Coronary artery (tissue), 2 donors: ENCODE measurements around the gene PELI1.

ENCODE experiments used
- DNase-seq: peaks from one replicate; pipeline ENCODE4 v3.0.0-alpha.2; 2017; ENCODE audit warnings: low spot score
- H3K27ac ChIP-seq, 2 donors: fragments of 200-600 bp; sonication (generic); one replicate each; pipeline ENCODE4 v1.5.1; 2016 to 2019
- H3K4me3 ChIP-seq: fragments of 200-600 bp; sonication (generic); 2 replicates; pipeline ENCODE4 v1.5.1; 2016; ENCODE audit warnings: mild to moderate bottlenecking, moderate library complexity
- TF ChIP-seq, protein P1 (sequence below): fragments of 200-600 bp; sonication (generic); IDR thresholded peaks from one replicate; pipeline ENCODE4 v1.5.1; 2019; ENCODE audit warnings: antibody characterized with exemption

Gene PELI1

DNA sequence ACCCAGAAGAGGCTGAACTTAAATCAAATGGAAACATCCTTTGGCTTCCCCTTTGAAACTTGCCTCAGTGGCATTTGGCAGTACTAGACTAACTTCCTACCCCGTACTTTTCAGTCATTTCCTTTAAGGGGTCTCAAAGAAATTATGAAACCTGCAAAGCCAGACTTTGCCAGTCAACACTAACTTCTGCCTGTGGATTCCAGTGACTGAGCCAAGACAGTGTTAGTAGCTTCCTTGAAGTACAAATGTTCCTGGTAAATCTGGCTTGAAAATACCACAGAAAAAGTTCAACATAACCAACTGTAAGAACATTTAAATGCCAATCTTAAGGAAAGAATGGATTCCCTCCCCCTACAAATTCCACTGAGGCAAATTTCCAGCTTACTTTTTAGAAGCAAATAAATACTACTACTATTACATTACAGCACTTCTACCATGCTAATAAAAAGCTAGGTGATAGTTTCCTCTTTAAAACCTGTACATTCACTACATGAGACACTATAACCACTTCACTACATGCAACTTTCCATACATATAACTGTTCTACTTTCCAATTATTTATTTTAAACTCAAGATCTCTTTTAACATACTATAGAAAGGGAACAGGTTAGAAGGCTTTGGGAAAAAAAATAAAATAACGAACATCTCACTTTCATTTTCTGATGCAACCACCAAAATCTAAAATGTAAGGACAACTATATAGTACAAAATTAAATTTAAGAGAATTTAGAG, 2.4 kb downstream of the PELI1 start:
- Histone ChIP-seq H3K27ac (peak overlapping the region; percentile 64 to 99), H3K4me3 (peak overlapping the region; percentile 97)
- TF ChIP-seq, protein P1, sequence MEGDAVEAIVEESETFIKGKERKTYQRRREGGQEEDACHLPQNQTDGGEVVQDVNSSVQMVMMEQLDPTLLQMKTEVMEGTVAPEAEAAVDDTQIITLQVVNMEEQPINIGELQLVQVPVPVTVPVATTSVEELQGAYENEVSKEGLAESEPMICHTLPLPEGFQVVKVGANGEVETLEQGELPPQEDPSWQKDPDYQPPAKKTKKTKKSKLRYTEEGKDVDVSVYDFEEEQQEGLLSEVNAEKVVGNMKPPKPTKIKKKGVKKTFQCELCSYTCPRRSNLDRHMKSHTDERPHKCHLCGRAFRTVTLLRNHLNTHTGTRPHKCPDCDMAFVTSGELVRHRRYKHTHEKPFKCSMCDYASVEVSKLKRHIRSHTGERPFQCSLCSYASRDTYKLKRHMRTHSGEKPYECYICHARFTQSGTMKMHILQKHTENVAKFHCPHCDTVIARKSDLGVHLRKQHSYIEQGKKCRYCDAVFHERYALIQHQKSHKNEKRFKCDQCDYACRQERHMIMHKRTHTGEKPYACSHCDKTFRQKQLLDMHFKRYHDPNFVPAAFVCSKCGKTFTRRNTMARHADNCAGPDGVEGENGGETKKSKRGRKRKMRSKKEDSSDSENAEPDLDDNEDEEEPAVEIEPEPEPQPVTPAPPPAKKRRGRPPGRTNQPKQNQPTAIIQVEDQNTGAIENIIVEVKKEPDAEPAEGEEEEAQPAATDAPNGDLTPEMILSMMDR: no peak
- DNase-seq: no peak

DNA sequence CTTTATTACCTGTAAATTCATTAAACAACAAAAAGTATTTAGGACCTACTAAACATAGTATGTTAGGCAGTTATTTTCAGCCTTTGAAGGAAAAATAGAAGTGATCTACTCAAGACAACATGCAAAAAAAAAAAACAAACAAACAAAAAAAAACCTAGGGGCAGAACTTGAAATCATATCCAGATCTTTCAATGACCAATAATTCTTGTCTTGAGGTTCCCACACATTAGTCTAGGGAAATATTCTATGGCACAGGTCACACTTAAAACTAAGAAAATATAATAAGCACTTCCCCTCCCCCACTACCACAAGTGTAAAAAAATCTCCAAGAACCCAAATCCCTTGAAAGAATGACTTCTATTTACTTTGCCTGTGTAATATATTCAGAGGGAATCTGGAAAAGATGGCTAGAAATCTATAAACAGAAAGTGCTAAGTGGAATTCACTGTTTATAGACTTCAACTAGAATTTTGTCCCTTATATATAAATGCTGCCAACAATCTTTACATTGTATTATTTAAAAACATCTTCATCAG, 3.5 kb downstream of the PELI1 start:
- DNase-seq: no peak
- H3K27ac ChIP-seq: peak overlapping the region; percentile 34 to 99
- TF ChIP-seq, protein P1: no peak
- H3K4me3 ChIP-seq: no peak overlapping the region

DNA sequence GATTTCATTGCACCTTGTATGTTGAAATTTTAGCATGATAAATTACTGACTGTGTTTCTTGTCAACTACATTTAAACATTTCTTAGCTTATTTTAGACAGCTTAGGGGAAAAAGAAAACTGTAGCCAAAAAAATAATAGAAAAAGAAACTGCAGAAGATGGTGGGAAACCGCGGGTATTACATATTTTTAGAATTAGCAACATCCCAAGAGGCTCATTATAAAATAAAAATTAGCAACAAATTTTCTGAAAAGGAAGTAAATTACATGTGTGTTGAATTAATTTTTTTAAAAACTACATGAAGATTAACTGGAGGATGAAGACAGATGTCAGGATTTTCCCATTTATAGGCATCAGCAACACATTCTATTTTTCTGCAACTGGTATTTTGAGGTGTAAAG, 4.3 kb downstream of the PELI1 start:
- no peak for DNase-seq
- TF ChIP-seq, protein P1: no peak
- peak overlapping the region; percentile 68 to 99 for H3K27ac ChIP-seq
- peak overlapping the region; percentile 46 for H3K4me3 ChIP-seq

DNA sequence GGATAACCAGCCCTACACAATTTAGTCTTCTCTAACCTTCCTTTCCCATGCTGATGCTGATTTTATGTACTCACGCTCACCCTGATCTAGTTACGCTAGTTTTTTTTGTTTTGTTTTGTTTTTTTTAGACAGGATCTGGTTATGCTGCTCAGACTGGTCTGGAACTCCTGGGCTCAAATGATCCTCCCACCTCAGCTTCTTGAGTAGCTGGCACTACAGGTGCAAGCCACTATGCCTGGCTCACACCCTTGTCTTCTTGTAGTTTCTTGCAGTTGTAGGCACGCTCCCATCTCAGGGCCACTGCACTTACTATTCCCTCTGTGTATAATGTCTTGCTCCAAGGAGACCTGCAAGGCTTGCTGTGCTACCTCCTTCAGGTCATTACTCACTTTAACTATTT, 6.2 kb downstream of the PELI1 start:
- TF ChIP-seq, protein P1: no peak

DNA sequence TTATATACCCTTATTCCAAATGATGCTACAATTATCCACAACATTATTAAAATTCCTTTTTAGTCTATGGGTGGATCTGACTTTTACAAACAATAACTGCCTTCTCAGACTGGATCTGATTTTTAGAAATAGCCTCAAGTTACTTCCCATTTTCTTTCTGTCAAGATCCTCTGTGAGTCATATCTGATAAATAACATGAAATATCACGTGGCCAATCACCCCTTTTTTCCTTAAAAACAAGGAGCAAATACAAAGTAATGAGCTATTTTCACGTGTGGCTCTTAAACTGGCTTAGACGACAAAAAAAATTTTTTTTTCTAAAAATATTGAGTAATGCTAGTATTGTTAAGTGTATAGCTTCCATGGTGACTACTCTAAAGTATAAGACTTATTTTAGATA, 6.7 kb downstream of the PELI1 start:
- H3K4me3 ChIP-seq: no peak overlapping the region
- H3K27ac ChIP-seq: peak overlapping the region in 1 of 2 donors; percentile 99
- DNase-seq: no peak
- TF ChIP-seq, protein P1: no peak

More for the DNA sequence above, 6.2 kb downstream of the PELI1 start:
- no peak overlapping the region for H3K4me3 ChIP-seq
- H3K27ac ChIP-seq: peak overlapping the region; percentile 33 to 99
- no peak for DNase-seq

DNA sequence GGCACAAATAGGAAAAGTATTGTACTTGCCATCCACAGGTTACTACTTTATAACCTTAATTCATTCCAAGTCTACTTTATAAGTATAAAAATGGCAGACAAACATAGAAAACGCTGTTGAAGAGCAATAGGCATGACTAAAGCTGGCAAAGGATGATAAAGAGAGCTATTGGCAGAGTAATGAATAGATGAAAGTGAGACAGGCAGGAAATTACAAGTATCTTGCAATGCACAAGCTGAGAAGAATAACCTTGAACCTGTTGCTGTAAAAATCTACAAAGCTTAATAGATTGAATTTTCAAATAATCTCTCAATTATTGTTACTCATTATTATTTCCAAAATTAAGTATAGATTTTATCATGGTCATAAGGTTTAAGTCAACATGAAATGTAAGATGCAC, 8.8 kb downstream of the PELI1 start:
- no peak for DNase-seq
- Histone ChIP-seq H3K4me3 (no peak overlapping the region), H3K27ac (no peak overlapping the region)
- TF ChIP-seq, protein P1: no peak

DNA sequence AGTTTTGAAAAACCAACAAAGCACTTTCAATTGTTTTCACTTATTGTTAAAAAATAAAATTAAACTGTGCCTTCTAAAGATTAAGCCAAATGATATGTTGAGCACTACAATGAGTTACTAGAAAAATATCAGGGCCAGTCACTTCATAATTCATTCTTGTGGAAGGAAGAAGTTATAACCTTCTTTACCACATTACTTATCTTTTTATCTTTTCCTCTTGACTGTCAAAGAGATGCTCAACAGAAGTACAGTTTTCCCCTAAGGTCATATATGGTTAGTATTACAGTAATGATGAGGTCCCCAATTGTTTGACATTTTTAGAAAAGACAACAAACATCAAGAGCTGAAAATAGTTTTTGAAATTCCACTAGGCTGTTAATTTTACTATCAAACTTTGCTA, 9.4 kb downstream of the PELI1 start:
- DNase-seq: no peak
- TF ChIP-seq, protein P1: no peak
- Histone ChIP-seq H3K4me3 (no peak overlapping the region), H3K27ac (no peak overlapping the region)
